ENCODE results near the gene HFE. TPM values are rescaled to one million over a fixed set of nuclear protein-coding genes. Genes with fewer than 3 reads are reported as not detected.
A peak's percentile ranks its signal among the peaks of the same experiment; 100 is the strongest.

HFE gene
- total RNA-seq, 4 donors from 2014 or later = 1.2 to 8.4 (median 6.2) TPM

DNA sequence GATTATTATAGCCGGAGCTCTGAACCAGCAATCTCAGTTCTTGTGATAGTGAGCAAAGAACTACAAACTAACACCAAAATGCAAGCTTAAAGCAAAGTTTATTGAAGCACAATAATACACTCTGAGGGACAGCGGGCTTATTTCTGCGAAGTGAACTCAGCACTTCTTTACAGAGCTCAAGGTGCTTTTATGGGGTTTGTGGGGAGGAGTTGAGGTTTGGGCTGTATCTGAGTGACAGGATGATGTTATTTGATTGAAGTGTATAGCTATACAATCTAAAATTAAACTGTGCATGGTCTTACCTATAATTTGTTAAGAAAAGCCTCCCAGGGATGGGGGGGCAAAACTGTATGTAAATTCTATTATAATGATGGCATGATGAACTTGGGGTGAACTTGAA lies 1.0 kb upstream of the HFE start:
- no peaks in the 10 kb centered on the region for H3K9me3 ChIP-seq
- H3K27ac ChIP-seq = peak overlapping the region; percentile 94 to 96
- no peak for DNase-seq
- H3K27me3 ChIP-seq = no peaks in the 10 kb centered on the region
- H3K4me1 ChIP-seq = peaks cover 0 to 10% of the 10 kb centered on the region in 2 donors
- H3K36me3 ChIP-seq = no peaks in the 10 kb centered on the region
- no peak overlapping the region for H3K4me3 ChIP-seq
- no peak for TF ChIP-seq POLR2A (IDR thresholded peaks at IDR 0.05)
- TF ChIP-seq, protein P1, sequence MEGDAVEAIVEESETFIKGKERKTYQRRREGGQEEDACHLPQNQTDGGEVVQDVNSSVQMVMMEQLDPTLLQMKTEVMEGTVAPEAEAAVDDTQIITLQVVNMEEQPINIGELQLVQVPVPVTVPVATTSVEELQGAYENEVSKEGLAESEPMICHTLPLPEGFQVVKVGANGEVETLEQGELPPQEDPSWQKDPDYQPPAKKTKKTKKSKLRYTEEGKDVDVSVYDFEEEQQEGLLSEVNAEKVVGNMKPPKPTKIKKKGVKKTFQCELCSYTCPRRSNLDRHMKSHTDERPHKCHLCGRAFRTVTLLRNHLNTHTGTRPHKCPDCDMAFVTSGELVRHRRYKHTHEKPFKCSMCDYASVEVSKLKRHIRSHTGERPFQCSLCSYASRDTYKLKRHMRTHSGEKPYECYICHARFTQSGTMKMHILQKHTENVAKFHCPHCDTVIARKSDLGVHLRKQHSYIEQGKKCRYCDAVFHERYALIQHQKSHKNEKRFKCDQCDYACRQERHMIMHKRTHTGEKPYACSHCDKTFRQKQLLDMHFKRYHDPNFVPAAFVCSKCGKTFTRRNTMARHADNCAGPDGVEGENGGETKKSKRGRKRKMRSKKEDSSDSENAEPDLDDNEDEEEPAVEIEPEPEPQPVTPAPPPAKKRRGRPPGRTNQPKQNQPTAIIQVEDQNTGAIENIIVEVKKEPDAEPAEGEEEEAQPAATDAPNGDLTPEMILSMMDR (IDR thresholded peaks at IDR 0.05) = no peak
- intact Hi-C loops (cut with DNase I; ENCODE audit: low total_unique reads) = no loop called here

DNA sequence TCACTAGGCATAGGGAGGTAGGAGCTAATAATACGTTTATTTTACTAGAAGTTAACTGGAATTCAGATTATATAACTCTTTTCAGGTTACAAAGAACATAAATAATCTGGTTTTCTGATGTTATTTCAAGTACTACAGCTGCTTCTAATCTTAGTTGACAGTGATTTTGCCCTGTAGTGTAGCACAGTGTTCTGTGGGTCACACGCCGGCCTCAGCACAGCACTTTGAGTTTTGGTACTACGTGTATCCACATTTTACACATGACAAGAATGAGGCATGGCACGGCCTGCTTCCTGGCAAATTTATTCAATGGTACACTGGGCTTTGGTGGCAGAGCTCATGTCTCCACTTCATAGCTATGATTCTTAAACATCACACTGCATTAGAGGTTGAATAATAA lies 1.1 kb downstream of the HFE start:
- no peaks in the 10 kb centered on the region for H3K27me3 ChIP-seq
- no peaks in the 10 kb centered on the region for H3K9me3 ChIP-seq
- H3K36me3 ChIP-seq = no peaks in the 10 kb centered on the region
- H3K4me1 ChIP-seq = peaks cover 0 to 10% of the 10 kb centered on the region in 2 donors
- H3K27ac ChIP-seq = peak overlapping the region; percentile 94 to 96
- H3K4me3 ChIP-seq = peak overlapping the region; percentile 53 to 59
- DNase-seq = peak in 1 of 2 donors; percentile 28
- intact Hi-C loops (cut with DNase I; ENCODE audit: low total_unique reads) = no loop called here
- TF ChIP-seq, protein P1 (IDR thresholded peaks at IDR 0.05) = no peak
- TF ChIP-seq POLR2A (IDR thresholded peaks at IDR 0.05) = no peak

DNA sequence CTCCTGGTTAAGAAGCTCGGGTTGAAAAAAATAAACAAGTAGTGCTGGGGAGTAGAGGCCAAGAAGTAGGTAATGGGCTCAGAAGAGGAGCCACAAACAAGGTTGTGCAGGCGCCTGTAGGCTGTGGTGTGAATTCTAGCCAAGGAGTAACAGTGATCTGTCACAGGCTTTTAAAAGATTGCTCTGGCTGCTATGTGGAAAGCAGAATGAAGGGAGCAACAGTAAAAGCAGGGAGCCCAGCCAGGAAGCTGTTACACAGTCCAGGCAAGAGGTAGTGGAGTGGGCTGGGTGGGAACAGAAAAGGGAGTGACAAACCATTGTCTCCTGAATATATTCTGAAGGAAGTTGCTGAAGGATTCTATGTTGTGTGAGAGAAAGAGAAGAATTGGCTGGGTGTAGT lies 2.0 kb downstream of the HFE start:
- peak; percentile 49 to 54 for DNase-seq
- no peaks in the 10 kb centered on the region for H3K9me3 ChIP-seq
- no peak overlapping the region for H3K4me3 ChIP-seq
- no peaks in the 10 kb centered on the region for H3K36me3 ChIP-seq
- H3K27me3 ChIP-seq = no peaks in the 10 kb centered on the region
- no peak for TF ChIP-seq POLR2A (IDR thresholded peaks at IDR 0.05)
- TF ChIP-seq, protein P1 (IDR thresholded peaks at IDR 0.05) = no peak
- H3K27ac ChIP-seq = peak overlapping the region; percentile 94 to 96
- intact Hi-C loops (cut with DNase I; ENCODE audit: low total_unique reads) = no loop called here
- H3K4me1 ChIP-seq = peaks cover 0 to 10% of the 10 kb centered on the region in 2 donors

DNA sequence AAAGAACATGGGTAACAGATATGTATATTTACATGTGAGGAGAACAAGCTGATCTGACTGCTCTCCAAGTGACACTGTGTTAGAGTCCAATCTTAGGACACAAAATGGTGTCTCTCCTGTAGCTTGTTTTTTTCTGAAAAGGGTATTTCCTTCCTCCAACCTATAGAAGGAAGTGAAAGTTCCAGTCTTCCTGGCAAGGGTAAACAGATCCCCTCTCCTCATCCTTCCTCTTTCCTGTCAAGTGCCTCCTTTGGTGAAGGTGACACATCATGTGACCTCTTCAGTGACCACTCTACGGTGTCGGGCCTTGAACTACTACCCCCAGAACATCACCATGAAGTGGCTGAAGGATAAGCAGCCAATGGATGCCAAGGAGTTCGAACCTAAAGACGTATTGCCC lies 5.2 kb downstream of the HFE start:
- no peak overlapping the region for H3K4me3 ChIP-seq
- H3K36me3 ChIP-seq = no peaks in the 10 kb centered on the region

DNA sequence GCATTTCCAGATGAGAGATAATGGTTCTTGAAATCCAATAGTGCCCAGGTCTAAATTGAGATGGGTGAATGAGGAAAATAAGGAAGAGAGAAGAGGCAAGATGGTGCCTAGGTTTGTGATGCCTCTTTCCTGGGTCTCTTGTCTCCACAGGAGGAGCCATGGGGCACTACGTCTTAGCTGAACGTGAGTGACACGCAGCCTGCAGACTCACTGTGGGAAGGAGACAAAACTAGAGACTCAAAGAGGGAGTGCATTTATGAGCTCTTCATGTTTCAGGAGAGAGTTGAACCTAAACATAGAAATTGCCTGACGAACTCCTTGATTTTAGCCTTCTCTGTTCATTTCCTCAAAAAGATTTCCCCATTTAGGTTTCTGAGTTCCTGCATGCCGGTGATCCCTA lies 6.8 kb downstream of the HFE start:
- TF ChIP-seq POLR2A (IDR thresholded peaks at IDR 0.05) = no peak
- TF ChIP-seq, protein P1 (IDR thresholded peaks at IDR 0.05) = no peak
- Histone ChIP-seq H3K27ac (no peak overlapping the region), H3K4me1 (peaks cover 0 to 2% of the 10 kb centered on the region in 2 donors), H3K4me3 (no peak overlapping the region), H3K36me3 (no peaks in the 10 kb centered on the region), H3K9me3 (no peaks in the 10 kb centered on the region), H3K27me3 (no peaks in the 10 kb centered on the region)
- DNase-seq = no peak
- intact Hi-C loops (cut with DNase I; ENCODE audit: low total_unique reads) = no loop called here

More for the DNA sequence above, 5.2 kb downstream of the HFE start:
- intact Hi-C loops (cut with DNase I; ENCODE audit: low total_unique reads) = no loop called here
- Histone ChIP-seq H3K9me3 (no peaks in the 10 kb centered on the region), H3K27ac (no peak overlapping the region), H3K4me1 (peaks cover 0 to 10% of the 10 kb centered on the region in 2 donors), H3K27me3 (no peaks in the 10 kb centered on the region)
- DNase-seq = no peak
- TF ChIP-seq, protein P1 (IDR thresholded peaks at IDR 0.05) = no peak
- TF ChIP-seq POLR2A (IDR thresholded peaks at IDR 0.05) = no peak
